Epithelial cell of proximal tubule (primary cell): ENCODE measurements around the gene UQCRC1. TPM values are rescaled to one million over a fixed set of nuclear protein-coding genes. Genes with fewer than 3 reads are reported as not detected.

Experiments used
- DNase-seq: peaks from one replicate; pipeline ENCODE4 v3.0.0-alpha.2; 2011; ENCODE audit warnings: low read depth
- H3K4me3 ChIP-seq: 2 replicates; pipeline ENCODE4 v1.5.1; 2011; ENCODE audit warnings: low read depth, mild to moderate bottlenecking, low read length
- total RNA-seq: library from RNA; depleted of rRNA; stranded (reverse); fragments of >200 nt; gene quantifications from 2 replicates; pipeline ENCODE4 v1.2.3, GENCODE V29; 2015
- TF ChIP-seq, protein P1 (sequence below): conservative IDR thresholded peaks from 2 replicates; pipeline ENCODE4 v1.5.1; 2012; ENCODE audit warnings: low read depth, mild to moderate bottlenecking, low read length

Gene UQCRC1
- total RNA-seq, 1 donor from 2014 or later: 348 TPM

GRCh38 chr3:48563382-48563918 lies 46.0 kb downstream of the UQCRC1 start, which contains the start of gene UCN2:
Gene UCN2, minus strand, starts transcription at chr3:48563781. Its CDS starts 657 bp downstream, at chr3:48563124.
- H3K4me3 ChIP-seq: no peak within 1 kb of the TSS
- TF ChIP-seq, protein P1, sequence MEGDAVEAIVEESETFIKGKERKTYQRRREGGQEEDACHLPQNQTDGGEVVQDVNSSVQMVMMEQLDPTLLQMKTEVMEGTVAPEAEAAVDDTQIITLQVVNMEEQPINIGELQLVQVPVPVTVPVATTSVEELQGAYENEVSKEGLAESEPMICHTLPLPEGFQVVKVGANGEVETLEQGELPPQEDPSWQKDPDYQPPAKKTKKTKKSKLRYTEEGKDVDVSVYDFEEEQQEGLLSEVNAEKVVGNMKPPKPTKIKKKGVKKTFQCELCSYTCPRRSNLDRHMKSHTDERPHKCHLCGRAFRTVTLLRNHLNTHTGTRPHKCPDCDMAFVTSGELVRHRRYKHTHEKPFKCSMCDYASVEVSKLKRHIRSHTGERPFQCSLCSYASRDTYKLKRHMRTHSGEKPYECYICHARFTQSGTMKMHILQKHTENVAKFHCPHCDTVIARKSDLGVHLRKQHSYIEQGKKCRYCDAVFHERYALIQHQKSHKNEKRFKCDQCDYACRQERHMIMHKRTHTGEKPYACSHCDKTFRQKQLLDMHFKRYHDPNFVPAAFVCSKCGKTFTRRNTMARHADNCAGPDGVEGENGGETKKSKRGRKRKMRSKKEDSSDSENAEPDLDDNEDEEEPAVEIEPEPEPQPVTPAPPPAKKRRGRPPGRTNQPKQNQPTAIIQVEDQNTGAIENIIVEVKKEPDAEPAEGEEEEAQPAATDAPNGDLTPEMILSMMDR: no peak
- no peak for DNase-seq

GRCh38 chr3:48562367-48563095 lies 46.9 kb downstream of the UQCRC1 start:
- TF ChIP-seq, protein P1: no peak
- H3K4me3 ChIP-seq: no peak overlapping the region

GRCh38 chr3:48561045-48561736 lies 48.3 kb downstream of the UQCRC1 start:
- DNase-seq: no peak
- peak overlapping the region; percentile 2 for H3K4me3 ChIP-seq
- TF ChIP-seq, protein P1: peak; percentile 23

More at GRCh38 chr3:48562367-48563095, 46.9 kb downstream of the UQCRC1 start:
- no peak for DNase-seq

GRCh38 chr3:48560648-48561018 lies 48.8 kb downstream of the UQCRC1 start:
- peak overlapping the region; percentile 2 for H3K4me3 ChIP-seq
- TF ChIP-seq, protein P1: no peak

GRCh38 chr3:48558493-48559134 lies 50.8 kb downstream of the UQCRC1 start:
- TF ChIP-seq, protein P1: no peak
- DNase-seq: no peak
- no peak overlapping the region for H3K4me3 ChIP-seq

More at GRCh38 chr3:48560648-48561018, 48.8 kb downstream of the UQCRC1 start:
- DNase-seq: no peak

- peak; percentile 88 for DNase-seq
- TF ChIP-seq, protein P1: no peak
These were observed 52.4 kb downstream of the UQCRC1 start, which contains the start of gene PFKFB4 for GRCh38 chr3:48556796-48557626. Gene PFKFB4, minus strand, starts transcription at chr3:48556803. Its CDS starts 26 bp downstream, at chr3:48556777.

More at GRCh38 chr3:48556796-48557626, 52.4 kb downstream of the UQCRC1 start, which contains the start of gene PFKFB4:
- H3K4me3 ChIP-seq: peak within 1 kb of the TSS; percentile 82
